K562 (cell line): Measurements from ENCODE around the gene SRI. TPM values are rescaled to one million over a fixed set of nuclear protein-coding genes. Genes with fewer than 3 reads are reported as not detected.

ENCODE experiments used
- BRF1 ChIP-seq: IDR thresholded peaks from 3 replicates; pipeline ENCODE4 v1.6.1; 2011; ENCODE audit warnings: borderline replicate concordance, mild to moderate bottlenecking; ENCODE audit not compliant: insufficient read length; ENCODE audit errors: extremely low read depth
- CC2D1A ChIP-seq: fragments of 450-650 bp; IDR thresholded peaks from 2 replicates; pipeline ENCODE4 v1.6.1; 2017; ENCODE audit warnings: mild to moderate bottlenecking
- LEF1 ChIP-seq: fragments of 450-650 bp; IDR thresholded peaks from 2 replicates; pipeline ENCODE4 v1.6.1; 2016; ENCODE audit warnings: mild to moderate bottlenecking
- NFRKB ChIP-seq: fragments of 450-650 bp; IDR thresholded peaks from 2 replicates; pipeline ENCODE4 v1.6.1; 2016; ENCODE audit warnings: low read depth
- POLR2A ChIP-seq: fragments of 450-650 bp; conservative IDR thresholded peaks from 2 replicates; pipeline ENCODE4 v1.6.1; 2016
- SMAD1 ChIP-seq: fragments of 150-350 bp; IDR thresholded peaks from 2 replicates; pipeline ENCODE4 v1.6.1; 2014; ENCODE audit warnings: low read length, low read depth; ENCODE audit not compliant: partially characterized antibody
- SRF ChIP-seq, 2 experiments: fragments of 250-450, 450-650 bp in 1 of 2; sonication (Bioruptor Pico) in 1 of 2; sonication (generic) in 1 of 2; formaldehyde crosslinking; IDR thresholded peaks; 2 replicates each; pipeline versions ENCODE4 v1.5.0 to v1.5.1; 2020 to 2022; ENCODE audit warnings: mild to moderate bottlenecking in 1 of 2, missing genetic modification reagents in 1 of 2
- ZC3H8 ChIP-seq: fragments of 450-650 bp; IDR thresholded peaks from 2 replicates; pipeline ENCODE4 v1.6.1; 2017
- ZNF175 ChIP-seq: fragments of 200-800 bp; sonication (Bioruptor generic); IDR thresholded peaks from 2 replicates; pipeline ENCODE4 v1.6.1; 2016; ENCODE audit warnings: low read depth, mild to moderate bottlenecking, missing genetic modification characterization, missing compliant biosample characterization
- ZNF707 ChIP-seq: fragments of 250-450 bp; sonication (Bioruptor Pico); conservative IDR thresholded peaks from 2 replicates; pipeline ENCODE4 v1.8.0; 2022; ENCODE audit warnings: inconsistent platforms, mild to moderate bottlenecking, moderate library complexity
- ZNF766 ChIP-seq: fragments of 200-800 bp; sonication (Bioruptor generic); conservative IDR thresholded peaks from 2 replicates; pipeline ENCODE4 v1.6.1; 2016; ENCODE audit warnings: missing genetic modification characterization, missing compliant biosample characterization
- ZNF780A ChIP-seq: fragments of 250-450 bp; sonication (Bioruptor Pico); IDR thresholded peaks from 2 replicates; pipeline ENCODE4 v1.5.0; 2021; ENCODE audit warnings: mild to moderate bottlenecking
- polyA plus RNA-seq, 8 experiments: library from polyadenylated mRNA; depleted of rRNA in 4 of 8; stranded (reverse) in 5 of 8; unstranded in 3 of 8; fragments of >200 nt; fragmentation: Nextera tagmentation in 2 of 8; fragmentation: Illumina TruSeq in 1 of 8; extraction: Ambion mirVana in 2 of 8; extraction: Trizol in 1 of 8; gene quantifications; 2 replicates each; pipeline versions ENCODE4 v1.2.1 to v1.2.3, GENCODE V29; 2011 to 2014; ENCODE audit warnings: inconsistent platforms in 1 of 8, missing spikeins in 1 of 8
- total RNA-seq, 7 experiments: library from RNA; depleted of rRNA in 6 of 7; stranded (reverse); fragments of >200 nt in 6 of 7; fragmentation: Illumina TruSeq in 2 of 7; extraction: Trizol in 2 of 7; gene quantifications; 2 replicates each; pipeline versions ENCODE4 v1.2.1 to v1.2.3, GENCODE V29; 2011 to 2021; ENCODE audit warnings: low replicate concordance in 1 of 7
- TF ChIP-seq, protein P1 (sequence below): IDR thresholded peaks from 2 replicates; pipeline ENCODE4 v1.6.1; 2011; ENCODE audit warnings: borderline replicate concordance, low read depth, mild to moderate bottlenecking, moderate library complexity, low read length; ENCODE audit not compliant: insufficient read depth, poor library complexity, severe bottlenecking
- TF ChIP-seq, protein P2 (sequence below): sonication (generic); formaldehyde crosslinking; IDR thresholded peaks from 2 replicates; pipeline ENCODE4 v1.8.1; 2023; ENCODE audit warnings: mild to moderate bottlenecking, missing genetic modification reagents
- TF ChIP-seq, protein P3 (sequence below): sonication (generic); formaldehyde crosslinking; IDR thresholded peaks from 2 replicates; pipeline ENCODE4 v1.4.0; 2020; ENCODE audit warnings: mild to moderate bottlenecking, missing genetic modification reagents
- TF ChIP-seq, protein P4 (sequence below): fragments of 450-650 bp; IDR thresholded peaks from 2 replicates; pipeline ENCODE4 v1.6.1; 2016; ENCODE audit warnings: missing biosample characterization, missing genetic modification characterization
- TF ChIP-seq, protein P5 (sequence below): fragments of 450-650 bp; IDR thresholded peaks from 2 replicates; pipeline ENCODE4 v1.6.1; 2014; ENCODE audit warnings: low read depth, mild to moderate bottlenecking, moderate library complexity, borderline replicate concordance
- TF ChIP-seq, protein P6 (sequence below): sonication (generic); formaldehyde crosslinking; IDR thresholded peaks from 2 replicates; pipeline ENCODE4 v1.8.0; 2022; ENCODE audit warnings: mild to moderate bottlenecking, missing genetic modification reagents

The SRI gene
- total and polyA plus RNA-seq, 9 of the 15 experiments (the other 6 are each of a cell fraction or from before 2014, with no cell fraction given) = 56.4 to 158 (median 119) TPM

DNA sequence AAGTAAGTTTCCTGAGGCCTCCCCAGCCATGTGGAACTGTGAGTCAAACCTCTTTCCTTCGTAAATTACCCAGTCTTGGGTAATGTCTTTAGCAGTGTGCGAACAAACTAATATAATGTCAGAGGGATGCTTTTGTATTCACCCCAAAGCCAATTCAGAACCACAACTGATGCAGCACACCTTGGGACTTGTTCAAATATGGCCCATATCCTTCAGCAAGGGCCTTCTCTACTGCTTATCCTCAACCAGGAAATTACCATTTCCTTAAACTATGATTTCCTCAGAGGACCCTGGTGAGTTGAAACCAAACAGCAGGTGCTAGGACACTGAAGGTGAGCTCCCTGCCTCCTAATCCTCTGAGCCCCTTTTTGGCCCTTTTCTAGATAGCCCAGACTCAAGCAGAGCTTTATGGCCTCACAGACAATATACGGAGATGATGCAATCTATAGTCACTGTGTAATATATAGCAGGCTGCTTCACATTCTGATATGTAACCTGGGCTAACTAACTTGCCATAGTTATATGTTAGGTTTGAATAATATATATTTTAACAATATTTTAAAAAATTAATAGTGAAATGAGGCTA, 15.2 kb downstream of the SRI start (continued):
- TF ChIP-seq, protein P1, sequence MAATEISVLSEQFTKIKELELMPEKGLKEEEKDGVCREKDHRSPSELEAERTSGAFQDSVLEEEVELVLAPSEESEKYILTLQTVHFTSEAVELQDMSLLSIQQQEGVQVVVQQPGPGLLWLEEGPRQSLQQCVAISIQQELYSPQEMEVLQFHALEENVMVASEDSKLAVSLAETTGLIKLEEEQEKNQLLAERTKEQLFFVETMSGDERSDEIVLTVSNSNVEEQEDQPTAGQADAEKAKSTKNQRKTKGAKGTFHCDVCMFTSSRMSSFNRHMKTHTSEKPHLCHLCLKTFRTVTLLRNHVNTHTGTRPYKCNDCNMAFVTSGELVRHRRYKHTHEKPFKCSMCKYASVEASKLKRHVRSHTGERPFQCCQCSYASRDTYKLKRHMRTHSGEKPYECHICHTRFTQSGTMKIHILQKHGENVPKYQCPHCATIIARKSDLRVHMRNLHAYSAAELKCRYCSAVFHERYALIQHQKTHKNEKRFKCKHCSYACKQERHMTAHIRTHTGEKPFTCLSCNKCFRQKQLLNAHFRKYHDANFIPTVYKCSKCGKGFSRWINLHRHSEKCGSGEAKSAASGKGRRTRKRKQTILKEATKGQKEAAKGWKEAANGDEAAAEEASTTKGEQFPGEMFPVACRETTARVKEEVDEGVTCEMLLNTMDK = no peak
- TF ChIP-seq SMAD1 = no peak
- TF ChIP-seq, protein P2, sequence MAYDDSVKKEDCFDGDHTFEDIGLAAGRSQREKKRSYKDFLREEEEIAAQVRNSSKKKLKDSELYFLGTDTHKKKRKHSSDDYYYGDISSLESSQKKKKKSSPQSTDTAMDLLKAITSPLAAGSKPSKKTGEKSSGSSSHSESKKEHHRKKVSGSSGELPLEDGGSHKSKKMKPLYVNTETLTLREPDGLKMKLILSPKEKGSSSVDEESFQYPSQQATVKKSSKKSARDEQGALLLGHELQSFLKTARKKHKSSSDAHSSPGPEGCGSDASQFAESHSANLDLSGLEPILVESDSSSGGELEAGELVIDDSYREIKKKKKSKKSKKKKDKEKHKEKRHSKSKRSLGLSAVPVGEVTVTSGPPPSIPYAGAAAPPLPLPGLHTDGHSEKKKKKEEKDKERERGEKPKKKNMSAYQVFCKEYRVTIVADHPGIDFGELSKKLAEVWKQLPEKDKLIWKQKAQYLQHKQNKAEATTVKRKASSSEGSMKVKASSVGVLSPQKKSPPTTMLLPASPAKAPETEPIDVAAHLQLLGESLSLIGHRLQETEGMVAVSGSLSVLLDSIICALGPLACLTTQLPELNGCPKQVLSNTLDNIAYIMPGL (CRISPR knock-in tag) = no peak
- TF ChIP-seq CC2D1A = no peak
- TF ChIP-seq, protein P3, sequence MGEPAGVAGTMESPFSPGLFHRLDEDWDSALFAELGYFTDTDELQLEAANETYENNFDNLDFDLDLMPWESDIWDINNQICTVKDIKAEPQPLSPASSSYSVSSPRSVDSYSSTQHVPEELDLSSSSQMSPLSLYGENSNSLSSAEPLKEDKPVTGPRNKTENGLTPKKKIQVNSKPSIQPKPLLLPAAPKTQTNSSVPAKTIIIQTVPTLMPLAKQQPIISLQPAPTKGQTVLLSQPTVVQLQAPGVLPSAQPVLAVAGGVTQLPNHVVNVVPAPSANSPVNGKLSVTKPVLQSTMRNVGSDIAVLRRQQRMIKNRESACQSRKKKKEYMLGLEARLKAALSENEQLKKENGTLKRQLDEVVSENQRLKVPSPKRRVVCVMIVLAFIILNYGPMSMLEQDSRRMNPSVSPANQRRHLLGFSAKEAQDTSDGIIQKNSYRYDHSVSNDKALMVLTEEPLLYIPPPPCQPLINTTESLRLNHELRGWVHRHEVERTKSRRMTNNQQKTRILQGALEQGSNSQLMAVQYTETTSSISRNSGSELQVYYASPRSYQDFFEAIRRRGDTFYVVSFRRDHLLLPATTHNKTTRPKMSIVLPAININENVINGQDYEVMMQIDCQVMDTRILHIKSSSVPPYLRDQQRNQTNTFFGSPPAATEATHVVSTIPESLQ (CRISPR knock-in tag) = no peak
- TF ChIP-seq BRF1 = no peak
- no peak for TF ChIP-seq ZNF780A
- TF ChIP-seq, protein P4, sequence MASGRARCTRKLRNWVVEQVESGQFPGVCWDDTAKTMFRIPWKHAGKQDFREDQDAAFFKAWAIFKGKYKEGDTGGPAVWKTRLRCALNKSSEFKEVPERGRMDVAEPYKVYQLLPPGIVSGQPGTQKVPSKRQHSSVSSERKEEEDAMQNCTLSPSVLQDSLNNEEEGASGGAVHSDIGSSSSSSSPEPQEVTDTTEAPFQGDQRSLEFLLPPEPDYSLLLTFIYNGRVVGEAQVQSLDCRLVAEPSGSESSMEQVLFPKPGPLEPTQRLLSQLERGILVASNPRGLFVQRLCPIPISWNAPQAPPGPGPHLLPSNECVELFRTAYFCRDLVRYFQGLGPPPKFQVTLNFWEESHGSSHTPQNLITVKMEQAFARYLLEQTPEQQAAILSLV (tag) = peak; percentile 86
- no peak; the same call in 1 of the 2 replicates for TF ChIP-seq ZNF766 (CRISPR knock-in tag)
- TF ChIP-seq SRF (CRISPR knock-in tag; IDR thresholded peaks at IDR 0.05) = no peak
- TF ChIP-seq ZNF707 (CRISPR knock-in tag) = no peak
- TF ChIP-seq, protein P5, sequence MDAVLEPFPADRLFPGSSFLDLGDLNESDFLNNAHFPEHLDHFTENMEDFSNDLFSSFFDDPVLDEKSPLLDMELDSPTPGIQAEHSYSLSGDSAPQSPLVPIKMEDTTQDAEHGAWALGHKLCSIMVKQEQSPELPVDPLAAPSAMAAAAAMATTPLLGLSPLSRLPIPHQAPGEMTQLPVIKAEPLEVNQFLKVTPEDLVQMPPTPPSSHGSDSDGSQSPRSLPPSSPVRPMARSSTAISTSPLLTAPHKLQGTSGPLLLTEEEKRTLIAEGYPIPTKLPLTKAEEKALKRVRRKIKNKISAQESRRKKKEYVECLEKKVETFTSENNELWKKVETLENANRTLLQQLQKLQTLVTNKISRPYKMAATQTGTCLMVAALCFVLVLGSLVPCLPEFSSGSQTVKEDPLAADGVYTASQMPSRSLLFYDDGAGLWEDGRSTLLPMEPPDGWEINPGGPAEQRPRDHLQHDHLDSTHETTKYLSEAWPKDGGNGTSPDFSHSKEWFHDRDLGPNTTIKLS = no peak
- no peak for TF ChIP-seq LEF1
- no peak for TF ChIP-seq POLR2A
- TF ChIP-seq NFRKB = peak; percentile 22; the same call in 1 of the 2 replicates
- peak; percentile 88 for TF ChIP-seq ZNF175 (CRISPR knock-in tag)
- TF ChIP-seq, protein P6, sequence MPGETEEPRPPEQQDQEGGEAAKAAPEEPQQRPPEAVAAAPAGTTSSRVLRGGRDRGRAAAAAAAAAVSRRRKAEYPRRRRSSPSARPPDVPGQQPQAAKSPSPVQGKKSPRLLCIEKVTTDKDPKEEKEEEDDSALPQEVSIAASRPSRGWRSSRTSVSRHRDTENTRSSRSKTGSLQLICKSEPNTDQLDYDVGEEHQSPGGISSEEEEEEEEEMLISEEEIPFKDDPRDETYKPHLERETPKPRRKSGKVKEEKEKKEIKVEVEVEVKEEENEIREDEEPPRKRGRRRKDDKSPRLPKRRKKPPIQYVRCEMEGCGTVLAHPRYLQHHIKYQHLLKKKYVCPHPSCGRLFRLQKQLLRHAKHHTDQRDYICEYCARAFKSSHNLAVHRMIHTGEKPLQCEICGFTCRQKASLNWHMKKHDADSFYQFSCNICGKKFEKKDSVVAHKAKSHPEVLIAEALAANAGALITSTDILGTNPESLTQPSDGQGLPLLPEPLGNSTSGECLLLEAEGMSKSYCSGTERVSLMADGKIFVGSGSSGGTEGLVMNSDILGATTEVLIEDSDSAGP (CRISPR knock-in tag) = no peak
- TF ChIP-seq ZC3H8 = no peak
